T-helper 2 cell treated with Interferon-gamma antibody and Interleukin-4, amounts not matched to agents 5 μg/mL and 100 μg/mL, for 36 hours (primary cell): ENCODE results near the gene F7.

Experiments used
- DNase-seq: peaks from one replicate; pipeline ENCODE4 v3.0.0; 2021; ENCODE audit warnings: low spot score
- H3K27ac Mint-ChIP-seq: one replicate; pipeline ENCODE4 v1.8.0; 2021; ENCODE audit warnings: mild to moderate bottlenecking, mixed read lengths
- H3K27me3 Mint-ChIP-seq: one replicate; pipeline ENCODE4 v1.8.0; 2021; ENCODE audit warnings: low read depth, mixed read lengths
- H3K36me3 Mint-ChIP-seq: one replicate; pipeline ENCODE4 v1.8.0; 2021; ENCODE audit warnings: low read depth, mixed read lengths
- H3K4me1 Mint-ChIP-seq: one replicate; pipeline ENCODE4 v1.8.0; 2021; ENCODE audit warnings: low read depth, mixed read lengths
- H3K4me3 Mint-ChIP-seq: one replicate; pipeline ENCODE4 v1.8.0; 2022; ENCODE audit warnings: mild to moderate bottlenecking, moderate library complexity, mixed read lengths
- H3K9me3 Mint-ChIP-seq: one replicate; pipeline ENCODE4 v1.8.0; 2021; ENCODE audit warnings: mixed read lengths

Gene F7

DNA sequence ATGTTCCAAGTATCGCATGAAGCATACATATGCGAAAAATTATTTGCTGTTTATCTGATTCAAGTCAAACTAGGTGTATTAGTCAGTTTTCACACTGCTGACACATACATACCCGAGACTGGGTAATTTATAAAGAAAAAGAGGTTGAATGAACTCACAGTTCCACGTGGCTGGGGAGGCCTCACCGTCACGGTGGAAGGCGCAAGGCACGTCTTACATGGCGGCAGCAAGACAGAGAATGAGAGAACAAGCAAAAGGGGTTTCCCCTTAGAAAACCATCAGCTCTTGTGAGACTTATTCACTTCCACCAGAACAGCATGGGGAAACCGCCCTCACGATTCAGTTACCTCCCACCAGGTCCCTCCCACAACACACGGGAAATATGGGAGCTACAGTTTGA, 39.9 kb downstream of the F7 start:
- peak; percentile 18 for DNase-seq
- H3K4me3 Mint-ChIP-seq = no peak overlapping the region
- no peaks in the 10 kb centered on the region for H3K36me3 Mint-ChIP-seq
- H3K9me3 Mint-ChIP-seq = no peaks in the 10 kb centered on the region
- no peaks in the 10 kb centered on the region for H3K4me1 Mint-ChIP-seq
- no peaks in the 10 kb centered on the region for H3K27me3 Mint-ChIP-seq
- H3K27ac Mint-ChIP-seq = no peak overlapping the region

DNA sequence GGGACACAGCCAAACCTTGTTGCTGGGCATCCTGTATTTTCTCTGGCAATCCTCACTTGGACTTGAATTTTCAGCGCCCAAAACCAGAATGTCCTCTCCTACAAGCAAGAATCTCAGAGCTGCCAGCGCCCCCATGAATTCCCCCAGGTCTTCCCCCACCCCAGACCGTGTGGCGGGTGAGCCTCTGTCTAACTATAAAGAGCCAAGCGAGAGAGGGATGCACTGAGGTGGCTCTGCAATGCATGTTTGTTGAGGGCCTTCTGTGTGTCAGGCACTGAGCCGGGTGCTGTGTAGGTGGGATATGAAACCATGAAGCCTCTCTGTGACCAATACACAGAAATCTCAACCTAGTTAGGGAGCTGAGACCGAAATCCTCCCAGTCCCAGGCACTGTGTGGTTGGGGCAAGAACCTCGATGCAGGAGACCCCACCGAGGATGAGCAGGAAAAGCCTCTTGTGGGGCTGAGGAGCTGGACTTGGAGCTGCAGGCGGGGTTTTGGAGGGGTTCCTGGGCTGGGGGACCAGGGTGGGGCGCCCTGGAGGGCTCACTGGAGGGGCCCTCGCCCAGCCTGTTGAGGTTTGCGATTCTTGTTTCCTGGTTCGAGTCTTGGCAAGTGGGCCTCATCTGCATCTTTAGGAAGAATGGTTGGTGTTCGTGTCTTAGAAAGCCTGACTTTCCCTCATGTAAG, 40.5 kb downstream of the F7 start:
- no peak overlapping the region for H3K4me3 Mint-ChIP-seq
- H3K27me3 Mint-ChIP-seq = peaks cover under 1% of the 10 kb centered on the region

DNA sequence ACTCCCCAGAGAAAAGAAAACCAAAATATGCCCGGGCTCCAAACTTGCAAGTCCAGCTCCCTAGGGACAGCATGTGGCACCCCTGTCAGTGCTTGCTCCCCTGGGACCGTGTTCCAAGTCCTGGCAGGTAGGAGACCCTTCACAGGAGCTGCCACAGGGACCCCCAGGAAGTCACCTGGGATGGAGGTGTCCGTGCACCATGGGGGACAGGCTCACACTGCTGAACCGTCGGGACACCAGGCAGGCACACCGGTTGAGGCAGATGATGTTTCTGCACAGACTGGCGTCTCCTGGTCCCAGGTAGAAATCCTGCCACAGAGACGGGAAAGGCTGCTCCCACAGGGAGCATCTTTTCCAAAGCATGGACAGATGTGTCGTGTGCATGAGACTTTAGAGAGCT, 41.2 kb downstream of the F7 start:
- DNase-seq = no peak
- no peak overlapping the region for H3K27ac Mint-ChIP-seq
- no peaks in the 10 kb centered on the region for H3K36me3 Mint-ChIP-seq
- H3K9me3 Mint-ChIP-seq = no peaks in the 10 kb centered on the region
- no peak overlapping the region for H3K4me3 Mint-ChIP-seq
- peaks cover 6% of the 10 kb centered on the region for H3K27me3 Mint-ChIP-seq
- peaks cover 2% of the 10 kb centered on the region for H3K4me1 Mint-ChIP-seq

More for the DNA sequence above, 40.5 kb downstream of the F7 start:
- Mint-ChIP-seq H3K4me1 (no peaks in the 10 kb centered on the region), H3K27ac (no peak overlapping the region), H3K9me3 (no peaks in the 10 kb centered on the region), H3K36me3 (no peaks in the 10 kb centered on the region)
- no peak for DNase-seq

DNA sequence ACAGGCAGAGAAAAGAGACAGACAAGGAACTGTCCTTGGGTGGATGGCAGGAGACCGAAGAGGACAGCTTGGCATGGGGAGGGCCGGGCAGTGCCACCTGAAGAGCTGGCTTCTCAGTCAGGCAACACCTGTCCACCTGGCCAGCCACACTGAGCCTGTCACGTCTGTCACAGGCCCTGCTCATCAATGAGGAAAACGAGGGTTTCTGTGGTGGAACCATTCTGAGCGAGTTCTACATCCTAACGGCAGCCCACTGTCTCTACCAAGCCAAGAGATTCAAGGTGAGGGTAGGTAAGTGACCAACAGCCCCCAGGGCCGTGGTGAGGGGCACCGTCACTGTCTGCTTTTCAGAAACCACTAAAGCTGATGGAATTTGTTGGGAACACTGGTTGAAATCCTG, 41.6 kb downstream of the F7 start:
- DNase-seq = no peak
- peaks cover 8% of the 10 kb centered on the region for H3K27me3 Mint-ChIP-seq
- peaks cover 3% of the 10 kb centered on the region for H3K4me1 Mint-ChIP-seq
- H3K36me3 Mint-ChIP-seq = no peaks in the 10 kb centered on the region
- no peaks in the 10 kb centered on the region for H3K9me3 Mint-ChIP-seq
- H3K27ac Mint-ChIP-seq = no peak overlapping the region
- no peak overlapping the region for H3K4me3 Mint-ChIP-seq

DNA sequence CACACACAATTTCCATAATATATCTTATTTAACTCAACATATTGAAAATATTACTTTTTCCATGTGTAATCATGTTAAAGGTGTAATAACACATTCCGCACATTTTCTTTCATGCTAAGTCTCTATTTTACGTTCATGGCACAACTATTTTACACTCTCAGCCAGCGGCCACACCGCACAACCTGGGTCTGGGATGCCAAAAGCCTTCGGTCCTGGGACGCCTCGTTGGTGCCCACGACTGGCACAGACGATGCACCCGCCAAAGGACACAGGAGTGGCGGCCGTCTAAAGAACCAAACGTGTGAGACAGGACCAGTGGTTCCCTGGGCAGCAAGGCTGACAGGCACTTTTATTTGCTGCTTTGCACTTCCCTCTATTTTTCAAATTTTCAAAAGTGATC, 42.8 kb downstream of the F7 start:
- peaks cover 3% of the 10 kb centered on the region for H3K36me3 Mint-ChIP-seq
- H3K27ac Mint-ChIP-seq = no peak overlapping the region
- H3K9me3 Mint-ChIP-seq = no peaks in the 10 kb centered on the region
- peaks cover 10% of the 10 kb centered on the region for H3K4me1 Mint-ChIP-seq
- H3K4me3 Mint-ChIP-seq = no peak overlapping the region
- no peak for DNase-seq
- H3K27me3 Mint-ChIP-seq = peaks cover 16% of the 10 kb centered on the region

DNA sequence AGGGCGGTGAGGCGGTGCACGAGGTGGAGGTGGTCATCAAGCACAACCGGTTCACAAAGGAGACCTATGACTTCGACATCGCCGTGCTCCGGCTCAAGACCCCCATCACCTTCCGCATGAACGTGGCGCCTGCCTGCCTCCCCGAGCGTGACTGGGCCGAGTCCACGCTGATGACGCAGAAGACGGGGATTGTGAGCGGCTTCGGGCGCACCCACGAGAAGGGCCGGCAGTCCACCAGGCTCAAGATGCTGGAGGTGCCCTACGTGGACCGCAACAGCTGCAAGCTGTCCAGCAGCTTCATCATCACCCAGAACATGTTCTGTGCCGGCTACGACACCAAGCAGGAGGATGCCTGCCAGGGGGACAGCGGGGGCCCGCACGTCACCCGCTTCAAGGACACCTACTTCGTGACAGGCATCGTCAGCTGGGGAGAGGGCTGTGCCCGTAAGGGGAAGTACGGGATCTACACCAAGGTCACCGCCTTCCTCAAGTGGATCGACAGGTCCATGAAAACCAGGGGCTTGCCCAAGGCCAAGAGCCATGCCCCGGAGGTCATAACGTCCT, 43.4 kb downstream of the F7 start:
- H3K36me3 Mint-ChIP-seq = peaks cover 3% of the 10 kb centered on the region
- H3K4me1 Mint-ChIP-seq = peaks cover 10% of the 10 kb centered on the region
- no peak for DNase-seq
- no peak overlapping the region for H3K27ac Mint-ChIP-seq
- no peaks in the 10 kb centered on the region for H3K9me3 Mint-ChIP-seq
- H3K4me3 Mint-ChIP-seq = no peak overlapping the region
- peaks cover 16% of the 10 kb centered on the region for H3K27me3 Mint-ChIP-seq

DNA sequence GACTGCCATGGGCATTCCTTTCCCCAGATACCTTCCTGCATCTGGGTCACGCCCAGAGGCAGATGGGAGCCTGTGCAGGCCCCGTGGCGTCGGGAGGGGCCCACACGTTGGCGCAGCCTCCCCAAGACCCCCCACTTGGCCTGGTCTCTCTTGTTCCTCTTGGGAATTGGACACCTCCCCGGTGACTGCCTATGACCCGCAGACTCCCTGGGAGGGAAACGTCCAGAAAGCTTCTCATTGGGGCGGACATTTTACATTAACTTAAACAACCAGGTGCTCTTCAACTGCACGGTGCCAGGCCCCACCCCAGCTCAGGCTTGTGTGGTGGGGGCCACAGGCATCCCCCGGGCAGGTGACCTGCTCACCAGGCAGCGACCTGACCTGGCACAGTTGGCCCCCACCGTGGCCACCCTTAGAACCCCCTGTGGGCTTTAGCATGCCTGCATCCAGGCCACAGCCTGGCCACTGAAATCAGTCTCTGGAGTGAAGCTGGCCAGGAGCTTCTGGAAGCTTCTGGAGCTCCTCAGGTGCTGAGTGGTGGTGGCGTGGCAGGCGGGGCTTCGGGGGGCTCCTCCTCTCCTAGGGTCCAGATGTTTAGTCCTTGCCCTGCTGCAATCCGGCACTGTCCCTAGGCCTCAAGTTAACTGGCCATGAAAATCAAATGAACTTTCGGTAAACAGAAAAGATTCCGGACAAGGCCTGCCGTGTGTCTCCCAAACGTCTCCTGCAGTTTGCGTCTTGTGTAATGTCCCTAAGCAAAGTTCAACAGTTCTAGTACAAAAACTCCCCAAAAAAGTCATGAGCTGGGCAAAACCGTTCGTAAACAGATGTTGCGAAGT, 44.3 kb downstream of the F7 start:
- H3K27me3 Mint-ChIP-seq = peaks cover 16% of the 10 kb centered on the region
- no peak for DNase-seq
- H3K9me3 Mint-ChIP-seq = peaks cover under 1% of the 10 kb centered on the region
- H3K36me3 Mint-ChIP-seq = peaks cover 3% of the 10 kb centered on the region
- peaks cover 11% of the 10 kb centered on the region for H3K4me1 Mint-ChIP-seq
- no peak overlapping the region for H3K27ac Mint-ChIP-seq
- H3K4me3 Mint-ChIP-seq = no peak overlapping the region

DNA sequence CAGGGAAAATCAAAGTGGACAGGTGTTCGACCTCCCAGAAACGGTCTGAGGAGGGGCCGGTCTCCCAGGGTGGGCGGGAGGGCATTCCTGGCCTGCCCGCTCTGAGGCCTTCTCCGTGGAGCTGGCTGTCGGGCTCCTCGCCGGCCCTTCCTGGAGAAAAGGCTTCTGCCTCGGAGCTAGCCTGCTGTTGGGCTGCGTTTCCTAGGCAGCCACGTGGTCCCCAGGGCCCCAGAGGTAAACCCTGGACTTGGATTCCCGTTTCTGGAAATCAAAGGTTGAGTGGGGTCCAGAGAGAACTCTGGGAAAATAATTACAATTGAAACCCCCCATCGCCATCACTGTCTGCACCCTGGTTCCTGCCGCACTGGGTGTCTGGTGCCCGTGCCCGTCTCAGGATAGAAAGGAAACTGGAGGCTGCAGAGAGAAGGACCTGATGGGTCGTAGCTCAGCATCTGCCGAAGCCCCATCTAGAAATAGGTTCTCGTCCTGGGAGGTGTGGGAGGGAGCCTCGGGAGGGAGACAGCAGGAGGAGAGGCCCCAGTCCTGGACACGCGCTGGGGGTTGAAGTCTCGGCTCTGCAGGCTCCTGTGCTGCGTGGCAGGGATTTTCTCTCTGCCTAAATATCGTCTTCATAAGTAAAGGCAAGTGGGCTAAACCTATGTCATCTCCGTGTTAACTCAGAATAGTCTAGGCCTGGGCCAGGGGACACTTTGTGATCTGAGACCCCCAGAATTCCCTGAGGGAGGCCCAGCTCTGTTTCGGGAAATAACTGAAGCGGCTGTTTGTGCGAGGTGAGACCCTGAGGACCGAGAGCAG, 45.2 kb downstream of the F7 start:
- no peak overlapping the region for H3K4me3 Mint-ChIP-seq
- H3K27me3 Mint-ChIP-seq = peaks cover 19% of the 10 kb centered on the region
- no peak for DNase-seq
- H3K27ac Mint-ChIP-seq = no peak overlapping the region
- H3K4me1 Mint-ChIP-seq = peaks cover 13% of the 10 kb centered on the region
- H3K36me3 Mint-ChIP-seq = peaks cover 8% of the 10 kb centered on the region
- peaks cover 9% of the 10 kb centered on the region for H3K9me3 Mint-ChIP-seq

DNA sequence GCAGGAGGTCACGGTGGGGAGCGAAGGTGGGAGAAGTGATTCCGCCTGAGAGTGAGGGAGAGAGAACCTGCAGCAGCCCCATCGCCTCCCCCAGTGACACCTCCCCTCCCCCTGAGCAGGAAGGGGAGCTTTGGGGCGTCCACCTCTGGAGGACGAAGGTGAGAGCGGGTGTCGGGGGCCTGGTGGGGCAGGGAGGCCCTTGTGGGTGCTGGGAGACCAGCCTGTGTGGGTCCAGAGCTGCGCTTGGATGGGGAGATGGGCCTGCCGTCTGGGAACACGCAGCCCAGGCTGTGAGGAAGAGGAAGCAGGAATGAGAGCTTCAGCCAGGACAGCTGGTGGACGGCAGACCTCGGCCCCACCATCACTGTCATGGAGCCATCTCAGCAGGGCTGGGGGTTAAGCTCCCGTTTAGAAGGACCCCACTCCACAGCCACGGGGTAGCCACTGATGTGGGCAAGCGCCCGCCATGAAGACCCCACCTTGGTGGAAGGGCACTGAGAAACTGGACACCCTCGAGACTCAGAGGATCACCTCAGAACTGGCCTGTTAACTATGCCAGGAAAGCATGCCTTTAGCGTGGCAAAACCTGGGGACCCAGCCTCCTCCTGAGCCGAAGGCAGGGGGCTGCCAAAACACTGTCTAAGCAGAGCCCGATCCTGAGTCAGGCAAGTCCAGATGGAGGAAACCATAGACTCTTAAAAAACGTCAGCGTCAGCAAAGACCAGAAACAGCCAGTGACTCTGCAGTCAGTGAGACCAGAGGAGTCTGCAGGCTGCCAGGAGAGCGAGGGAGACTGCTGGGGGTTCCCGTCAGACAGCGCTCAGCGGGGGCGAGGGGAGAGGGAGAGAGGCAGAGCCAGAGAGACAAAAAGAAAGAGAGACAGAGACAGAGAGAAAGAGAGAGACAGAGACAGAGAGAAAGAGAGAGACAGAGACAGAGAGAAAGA, 46.4 kb downstream of the F7 start:
- H3K4me3 Mint-ChIP-seq = peak overlapping the region; percentile 84
- H3K27me3 Mint-ChIP-seq = peaks cover 23% of the 10 kb centered on the region
- peaks cover 8% of the 10 kb centered on the region for H3K36me3 Mint-ChIP-seq
- peaks cover 13% of the 10 kb centered on the region for H3K4me1 Mint-ChIP-seq
- peaks cover 19% of the 10 kb centered on the region for H3K9me3 Mint-ChIP-seq
- peak overlapping the region; percentile 66 for H3K27ac Mint-ChIP-seq
- no peak for DNase-seq

DNA sequence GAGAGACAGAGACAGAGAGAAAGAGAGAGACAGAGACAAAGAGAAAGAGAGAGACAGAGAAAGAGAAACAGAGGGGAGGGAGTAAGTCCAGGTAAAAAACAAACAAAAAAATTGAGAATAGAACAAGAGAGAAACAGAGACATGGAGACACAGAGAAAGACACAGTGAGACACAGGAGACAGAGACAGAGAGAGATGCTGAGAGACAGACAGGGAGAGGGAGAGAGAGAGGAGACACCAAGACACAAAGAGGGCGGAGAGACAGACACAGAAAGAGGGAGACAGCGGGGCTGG, 47.0 kb downstream of the F7 start:
- no peak for DNase-seq
- H3K27me3 Mint-ChIP-seq = peaks cover 29% of the 10 kb centered on the region
- H3K9me3 Mint-ChIP-seq = peaks cover 25% of the 10 kb centered on the region
- H3K4me1 Mint-ChIP-seq = peaks cover 15% of the 10 kb centered on the region
- H3K27ac Mint-ChIP-seq = peak overlapping the region; percentile 66
- peak overlapping the region; percentile 84 for H3K4me3 Mint-ChIP-seq
- H3K36me3 Mint-ChIP-seq = peaks cover 9% of the 10 kb centered on the region

DNA sequence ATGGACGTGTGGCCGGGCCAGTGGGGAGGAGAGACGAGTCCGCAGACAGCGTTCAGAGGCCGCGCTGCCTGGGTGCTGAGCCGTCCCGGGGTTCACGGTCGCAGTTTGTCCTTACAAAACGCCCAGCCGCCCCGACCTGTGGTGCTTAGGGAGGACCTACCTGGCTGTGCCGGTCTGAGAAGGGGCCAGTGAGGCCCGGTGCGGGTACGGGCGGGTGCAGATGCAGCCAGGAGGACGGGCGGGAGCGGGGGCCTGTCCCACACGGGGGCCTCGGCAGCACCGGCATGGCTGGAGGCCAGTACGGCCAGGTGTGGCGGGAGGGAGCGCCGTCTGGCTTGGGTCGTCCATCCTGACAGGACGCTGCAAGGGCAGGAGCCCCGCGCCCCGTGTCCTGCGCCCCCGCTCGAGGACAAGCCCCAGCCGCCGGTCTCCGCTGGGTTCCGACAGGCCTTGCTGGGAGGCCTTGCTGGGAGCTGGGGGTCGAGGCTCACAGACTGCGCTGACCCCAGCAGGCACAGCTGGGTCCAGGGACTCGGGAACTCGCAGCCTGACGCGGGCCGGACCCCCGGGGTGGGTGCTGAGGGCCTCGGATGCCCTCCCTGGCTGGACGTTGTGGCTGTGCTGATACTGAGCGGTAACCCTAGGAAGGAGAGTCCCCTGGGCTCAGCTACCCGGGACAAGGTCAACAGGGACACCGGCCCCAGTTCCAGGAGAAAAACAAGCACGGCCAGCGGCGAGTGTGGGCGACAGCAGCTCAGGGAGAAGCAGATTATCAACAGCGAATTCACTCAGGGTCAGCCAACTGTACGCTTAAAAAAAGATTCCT, 47.6 kb downstream of the F7 start:
- Mint-ChIP-seq H3K27me3 (peaks cover 31% of the 10 kb centered on the region), H3K36me3 (peaks cover 9% of the 10 kb centered on the region), H3K4me3 (peak overlapping the region; percentile 84), H3K4me1 (peaks cover 15% of the 10 kb centered on the region), H3K9me3 (peaks cover 25% of the 10 kb centered on the region), H3K27ac (peak overlapping the region; percentile 66)
- no peak for DNase-seq

DNA sequence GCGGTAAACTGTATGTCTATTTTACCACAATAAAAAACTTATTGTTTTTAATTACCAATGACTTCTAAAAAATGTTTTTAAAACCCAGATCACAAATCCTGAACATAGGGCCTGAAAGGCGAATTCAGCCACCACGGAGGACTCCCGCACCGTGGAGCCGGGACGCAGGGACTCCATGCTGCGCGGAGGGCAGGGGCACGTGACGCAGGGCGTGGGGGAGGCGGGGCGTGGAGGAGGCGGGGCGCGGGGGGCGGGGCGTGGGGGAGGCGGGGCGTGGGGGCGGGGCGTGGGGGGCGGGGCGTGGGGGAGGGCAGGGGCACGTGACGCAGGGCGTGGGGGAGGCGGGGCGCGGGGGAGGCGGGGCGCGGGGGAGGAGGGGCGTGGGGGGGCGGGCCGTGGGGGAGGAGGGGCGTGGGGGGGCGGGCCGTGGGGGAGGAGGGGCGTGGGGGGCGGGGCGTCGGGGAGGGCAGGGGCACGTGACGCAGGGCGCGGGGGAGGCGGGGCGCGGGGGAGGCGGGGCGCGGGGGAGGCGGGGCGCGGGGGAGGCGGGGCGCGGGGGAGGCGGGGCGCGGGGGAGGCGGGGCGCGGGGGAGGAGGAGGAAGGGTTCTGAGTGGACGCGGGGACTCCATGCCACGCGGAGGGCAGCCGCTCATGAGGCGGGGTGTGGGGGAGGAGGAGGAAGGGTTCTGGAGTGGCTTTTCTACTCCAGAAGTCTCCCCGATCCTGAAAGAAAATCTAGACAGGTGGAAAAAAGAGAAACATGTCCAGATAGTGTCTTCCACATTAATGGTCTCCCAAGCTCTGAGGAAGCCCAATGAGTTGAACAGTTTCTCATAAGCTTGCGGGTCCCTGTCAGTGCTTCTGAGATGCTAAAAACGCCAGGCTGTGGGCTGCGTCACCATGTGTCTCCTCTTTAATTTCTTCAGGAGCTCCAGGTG, 48.5 kb downstream of the F7 start:
- peaks cover 25% of the 10 kb centered on the region for H3K9me3 Mint-ChIP-seq
- no peak overlapping the region for H3K27ac Mint-ChIP-seq
- peak overlapping the region; percentile 76 for H3K4me3 Mint-ChIP-seq
- H3K36me3 Mint-ChIP-seq = peaks cover 9% of the 10 kb centered on the region
- H3K4me1 Mint-ChIP-seq = peaks cover 17% of the 10 kb centered on the region
- peaks cover 31% of the 10 kb centered on the region for H3K27me3 Mint-ChIP-seq
- DNase-seq = peak; percentile 40
